Hematopoietic multipotent progenitor cell (in vitro differentiated cells): ENCODE measurements around the gene SMTN. TPM values are rescaled to one million over a fixed set of nuclear protein-coding genes. Genes with fewer than 3 reads are reported as not detected.
"Not testable (repeated sequence)": the region's sequence is repeated elsewhere in the genome, so short reads cannot be mapped to it uniquely, and the experiment has no call there.

Experiments
- DNase-seq, 3 donors: peaks; one replicate each; pipeline ENCODE4 v3.0.0-alpha.2; 2011 to 2015; ENCODE audit warnings: low read depth in 2 of 3, low spot score in 2 of 3
- total RNA-seq: library from RNA; depleted of rRNA; stranded (reverse); fragments of >200 nt; gene quantifications from one replicate; pipeline ENCODE4 v1.2.3, GENCODE V29; 2012

The SMTN gene
- 6.2 TPM for total RNA-seq

DNA sequence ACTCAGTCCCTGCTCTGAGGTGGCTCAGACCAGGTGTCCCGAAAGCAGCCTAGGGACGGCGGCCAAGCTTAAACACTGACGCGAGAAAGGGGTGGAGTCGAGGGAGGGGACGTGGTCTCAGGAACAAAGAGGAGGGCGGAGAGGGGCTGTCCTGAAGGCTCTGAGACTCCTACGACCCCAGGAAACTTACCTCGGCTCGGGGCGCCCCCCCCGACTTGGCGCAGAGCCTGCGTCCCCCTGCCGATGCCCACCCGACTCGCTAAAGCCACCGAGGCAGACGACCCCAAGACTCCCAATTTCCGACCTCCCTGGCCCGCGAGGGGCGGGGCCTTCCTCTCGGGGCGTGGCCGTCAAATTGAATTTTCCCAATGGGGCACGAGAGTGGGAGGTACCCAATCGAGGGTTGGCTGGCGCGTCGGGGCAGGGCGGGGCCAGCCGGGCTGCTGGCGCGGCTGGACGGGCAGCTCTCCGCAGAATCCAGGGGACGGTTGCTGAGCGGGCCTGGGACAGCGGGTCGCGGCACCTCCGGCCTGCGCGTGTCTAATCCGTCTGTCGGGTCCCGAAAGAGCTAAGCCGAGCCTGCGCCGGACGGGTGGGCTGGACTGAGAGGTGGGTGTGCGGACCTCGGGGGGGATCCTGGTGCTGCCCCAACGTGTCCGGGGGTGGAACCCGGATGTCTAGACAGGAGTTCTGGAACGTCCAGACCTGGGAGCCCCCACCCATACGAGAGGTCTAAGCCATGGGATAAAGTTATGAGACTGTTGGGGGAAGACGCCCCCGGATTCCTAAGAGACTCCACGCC is at the start of gene SMTN:
TSS of gene SMTN (plus strand) at position 471 of the 802 bp plus-strand sequence. CDS start 1,941 bp downstream, outside the sequence.
- DNase-seq, result peak; percentile 74 to 93 (median 90)

DNA sequence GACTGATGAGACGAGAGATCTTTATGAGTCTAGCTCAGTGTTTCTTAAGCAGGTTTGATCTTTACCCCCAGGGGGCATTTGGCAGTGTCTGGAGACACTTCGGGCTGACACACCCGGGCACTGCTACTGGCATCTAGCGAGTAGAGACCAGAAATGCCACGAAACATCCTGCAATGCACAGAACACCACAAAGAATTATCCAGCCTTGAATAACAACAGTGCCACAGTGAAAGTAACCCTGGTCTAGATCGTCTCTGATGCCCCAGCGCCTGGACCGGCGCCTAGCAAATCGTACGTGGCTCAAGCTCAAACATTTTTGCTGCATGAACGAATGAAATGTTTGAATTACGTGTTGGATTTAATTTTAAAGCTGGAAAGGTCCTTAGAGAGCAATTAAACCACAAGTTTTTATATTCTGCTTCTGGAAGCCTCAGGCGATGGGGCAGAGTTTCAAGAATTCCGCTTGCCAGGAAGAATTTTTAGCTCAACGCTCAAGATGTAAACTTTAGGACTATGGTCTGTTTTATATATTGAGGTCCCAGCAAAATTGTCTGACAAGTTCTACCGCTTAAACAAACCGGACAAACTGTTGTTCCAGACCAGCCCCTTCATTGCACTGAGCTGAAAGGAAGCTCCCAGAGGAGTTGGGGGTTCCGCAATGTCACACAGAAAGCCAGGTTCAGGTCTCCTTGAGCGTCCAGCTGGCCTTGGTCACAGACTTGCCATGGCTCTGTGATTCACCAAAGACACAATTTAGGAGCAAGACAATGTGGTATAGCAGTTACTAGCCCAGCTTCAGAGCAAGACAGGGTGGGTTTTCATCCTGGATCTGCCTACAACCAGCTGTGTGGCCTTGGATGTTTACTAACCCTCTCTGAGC is 44.2 kb upstream of the SMTN start:
- peak in 1 of 3 donors; percentile 33 for DNase-seq

DNA sequence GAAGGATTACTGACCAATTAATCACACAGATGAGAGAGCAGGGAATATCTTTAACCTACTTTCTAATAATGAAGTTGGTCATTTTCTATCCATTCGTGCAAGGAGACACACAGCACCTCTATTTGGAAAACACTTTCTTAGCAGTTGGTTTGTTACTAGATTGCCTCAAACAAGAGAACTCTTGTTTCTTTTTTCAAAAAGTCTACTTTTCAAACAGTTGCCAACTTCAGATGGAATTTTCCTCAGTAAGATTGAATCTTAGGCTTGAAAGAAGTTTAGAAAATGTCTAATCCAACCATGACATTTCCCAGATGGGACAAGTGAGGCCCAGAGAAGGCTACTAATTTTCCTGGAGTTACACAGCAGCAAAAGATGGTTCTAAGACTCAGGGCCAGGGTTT is 42.4 kb upstream of the SMTN start:
- no peak for DNase-seq

DNA sequence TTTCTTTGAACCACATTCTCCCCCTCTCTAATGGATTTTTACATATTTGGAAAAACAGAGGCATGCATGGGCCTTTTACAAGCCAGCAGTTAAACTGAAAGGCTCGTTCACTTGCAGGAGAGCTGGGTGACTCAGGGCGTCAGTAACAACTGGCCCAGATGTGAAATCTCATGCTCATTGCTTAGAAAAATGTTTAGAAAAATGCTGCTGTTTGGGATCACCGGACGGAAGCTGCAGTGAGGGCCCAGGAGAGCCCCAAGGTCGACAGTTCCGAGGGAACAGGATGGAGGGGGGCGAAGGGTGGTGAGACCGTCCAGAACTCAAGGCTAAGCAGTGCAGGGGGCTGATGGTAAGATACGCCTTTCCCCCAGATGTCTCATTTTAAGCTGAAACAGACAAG is 41.7 kb upstream of the SMTN start:
- no peak for DNase-seq

DNA sequence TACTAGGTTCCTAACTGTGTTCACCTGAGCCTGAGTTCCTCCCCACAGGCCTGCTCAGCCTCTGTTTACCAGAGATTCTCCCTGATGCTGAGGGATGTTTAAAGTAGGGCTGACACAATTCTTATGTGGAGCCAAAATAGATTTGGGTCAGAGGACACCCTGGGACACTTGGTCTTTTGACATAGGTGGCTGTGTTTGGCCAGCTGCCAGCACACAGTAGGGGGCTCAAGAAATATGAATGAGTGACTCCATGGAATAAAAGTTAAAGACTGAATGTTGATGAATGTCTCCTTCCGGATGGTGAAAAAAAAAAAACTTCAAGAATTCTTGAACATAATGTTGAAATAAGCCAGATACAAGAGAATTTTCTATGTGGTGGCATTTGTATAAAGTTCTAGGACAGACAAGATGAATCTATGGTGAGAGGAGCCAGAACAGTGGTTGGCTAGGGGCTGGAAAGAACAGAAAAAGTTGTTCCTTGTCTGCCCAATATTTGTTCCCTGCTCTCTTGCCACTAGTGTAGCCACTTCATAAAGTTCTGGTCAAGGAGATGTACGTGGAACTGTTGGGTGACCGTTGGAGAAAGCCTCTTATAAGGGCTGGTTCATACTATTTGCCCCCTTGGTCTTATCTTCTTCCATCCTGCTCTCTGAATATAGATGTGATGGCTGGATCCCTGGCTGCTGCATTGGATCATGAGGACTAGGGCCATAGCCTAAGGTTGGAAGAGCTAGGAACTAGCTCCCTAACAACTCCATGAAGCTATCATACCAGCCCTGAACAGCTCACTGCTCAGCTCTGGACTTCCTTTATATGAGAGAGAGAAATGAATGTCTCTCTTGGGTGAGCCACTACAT is 40.3 kb upstream of the SMTN start:
- no peak for DNase-seq

DNA sequence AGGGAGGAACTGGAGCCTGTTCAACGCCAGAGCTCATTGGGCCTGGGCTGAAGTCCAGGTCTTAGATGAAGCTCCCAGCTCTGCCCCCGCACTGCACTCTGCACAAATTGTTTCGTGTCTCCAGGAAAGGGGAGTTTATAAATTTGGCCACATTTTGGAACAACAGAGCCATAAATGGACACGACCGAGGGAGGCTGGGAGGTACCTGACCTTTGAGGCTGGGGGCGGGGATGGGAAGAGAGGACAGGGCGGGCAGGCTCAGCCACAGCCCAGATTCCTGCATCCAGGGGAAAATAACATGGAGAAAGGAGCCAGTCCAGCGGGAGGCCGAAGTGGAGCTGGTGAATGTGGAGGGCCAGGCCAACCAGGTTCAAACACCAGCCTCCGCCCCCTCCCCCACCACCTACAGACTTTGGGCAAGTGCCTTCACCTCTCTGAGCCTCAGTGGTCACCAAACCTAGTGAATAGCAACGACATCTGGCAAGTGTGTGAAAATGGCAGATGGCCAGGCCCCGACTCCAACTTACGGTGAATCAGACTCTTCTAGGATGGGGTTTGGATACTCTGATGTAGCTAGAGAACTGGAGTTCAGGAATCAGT is 36.8 kb upstream of the SMTN start:
- DNase-seq, result no peak

DNA sequence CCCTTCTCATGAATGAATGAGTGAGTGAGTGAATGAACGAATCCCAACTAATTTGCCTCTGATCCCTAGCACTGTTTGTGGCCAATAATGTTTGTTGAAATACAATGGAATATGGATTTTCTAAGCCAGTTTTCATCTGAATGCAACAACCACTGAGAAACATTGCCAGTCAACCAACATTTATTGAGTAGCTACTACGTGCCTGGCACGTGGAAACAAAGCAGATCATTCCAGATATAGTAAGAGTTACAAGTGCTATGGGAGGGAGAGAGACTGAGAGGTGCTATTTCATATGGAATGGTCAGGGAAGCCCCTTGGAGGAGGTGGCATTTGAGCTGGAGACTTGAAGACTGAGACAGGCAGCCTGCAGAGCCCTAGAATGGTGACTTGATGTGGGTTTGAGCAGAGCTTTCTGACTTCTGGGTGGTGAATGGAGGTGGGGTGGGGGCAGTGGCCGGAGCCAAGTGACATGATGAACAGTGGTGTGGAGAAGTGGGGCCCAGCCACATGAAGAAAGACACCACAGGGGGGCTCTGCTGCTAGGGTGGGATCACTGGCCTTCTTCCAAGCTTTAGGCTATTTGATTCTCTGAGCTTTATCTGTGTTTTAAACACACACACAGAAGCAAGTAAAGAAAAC is 35.1 kb upstream of the SMTN start:
- no peak for DNase-seq

DNA sequence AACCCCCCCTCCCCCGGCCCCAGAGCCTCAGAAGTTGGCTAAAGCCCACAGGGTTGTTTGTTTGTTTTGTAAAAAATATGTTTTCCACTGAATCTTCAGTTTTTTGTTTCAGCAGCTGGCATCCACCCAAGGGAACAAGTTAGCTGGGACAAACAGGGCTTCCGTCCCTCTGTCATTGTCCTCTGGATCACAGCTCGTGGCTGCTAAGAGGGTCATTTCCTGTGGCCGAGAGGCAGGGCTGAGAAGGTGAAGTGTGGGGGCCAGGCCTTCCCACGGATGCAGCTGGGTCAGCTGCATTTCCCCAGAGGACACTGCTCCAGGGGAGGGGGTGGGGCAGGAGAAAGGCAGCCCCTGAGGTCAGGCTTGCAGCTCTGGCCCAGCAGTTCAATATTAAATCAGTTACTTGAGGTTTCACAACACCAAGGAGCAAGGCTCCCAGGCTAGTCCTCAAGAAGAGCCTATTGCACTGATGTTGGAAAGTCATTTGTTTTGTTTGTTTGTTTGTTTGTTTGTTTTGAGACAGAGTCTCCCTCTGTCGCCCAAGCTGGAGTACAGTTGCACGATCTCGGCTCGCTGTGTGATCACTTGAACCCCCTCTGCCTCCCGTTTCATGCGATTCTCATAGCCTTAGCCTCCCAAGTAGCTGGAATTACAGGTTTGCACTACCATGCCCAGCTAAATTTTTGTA is 34.4 kb upstream of the SMTN start:
- DNase-seq, result peak in 1 of 3 donors; percentile 86

DNA sequence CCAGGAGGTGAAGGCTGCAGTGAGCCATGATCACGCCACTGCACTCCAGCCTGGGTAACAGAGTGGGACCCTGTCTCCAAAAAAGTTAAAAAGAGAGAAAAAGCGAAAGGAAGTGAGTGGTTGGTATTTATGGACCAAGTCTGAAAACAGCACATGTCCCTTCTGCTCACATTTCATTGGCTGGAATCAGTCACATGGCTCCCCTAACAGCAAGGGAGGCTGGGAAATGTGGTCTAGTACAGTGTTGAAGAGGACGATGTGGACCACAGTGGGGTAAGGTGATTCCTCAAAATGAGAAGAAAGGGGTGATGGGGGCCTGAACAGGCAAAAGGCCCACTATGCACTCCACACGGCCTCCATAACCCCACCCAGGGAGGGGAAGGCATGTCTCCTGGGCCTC is 32.5 kb upstream of the SMTN start:
- no peak for DNase-seq

DNA sequence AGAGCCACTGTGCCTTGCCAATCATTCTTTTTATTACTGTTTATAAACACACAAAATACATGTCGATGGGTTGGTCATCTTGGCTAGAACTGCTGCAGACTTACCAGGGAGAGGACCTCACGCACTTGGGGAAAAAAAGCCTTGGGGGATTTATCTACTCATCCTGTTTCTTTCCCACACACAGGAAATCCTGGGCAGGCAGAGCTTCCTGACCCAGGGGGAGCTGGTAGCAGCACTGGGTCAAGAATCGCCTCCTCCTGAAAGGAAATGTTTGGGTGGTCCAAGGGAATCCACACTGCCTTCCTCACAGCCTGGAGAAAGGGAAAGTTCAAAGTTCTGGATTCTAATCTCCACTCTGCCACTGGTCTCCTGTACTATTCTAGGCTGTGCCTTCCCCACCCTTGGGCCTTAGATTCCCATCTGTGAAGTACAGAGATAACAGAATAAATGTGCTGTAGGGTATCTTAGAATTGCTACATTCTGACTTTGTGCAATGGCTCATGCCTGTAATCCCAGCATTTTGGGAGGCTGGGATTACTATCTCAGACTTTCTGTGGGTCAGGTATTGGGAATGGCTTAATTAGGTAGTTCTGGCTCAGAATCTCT is 31.2 kb upstream of the SMTN start:
- no peak for DNase-seq

DNA sequence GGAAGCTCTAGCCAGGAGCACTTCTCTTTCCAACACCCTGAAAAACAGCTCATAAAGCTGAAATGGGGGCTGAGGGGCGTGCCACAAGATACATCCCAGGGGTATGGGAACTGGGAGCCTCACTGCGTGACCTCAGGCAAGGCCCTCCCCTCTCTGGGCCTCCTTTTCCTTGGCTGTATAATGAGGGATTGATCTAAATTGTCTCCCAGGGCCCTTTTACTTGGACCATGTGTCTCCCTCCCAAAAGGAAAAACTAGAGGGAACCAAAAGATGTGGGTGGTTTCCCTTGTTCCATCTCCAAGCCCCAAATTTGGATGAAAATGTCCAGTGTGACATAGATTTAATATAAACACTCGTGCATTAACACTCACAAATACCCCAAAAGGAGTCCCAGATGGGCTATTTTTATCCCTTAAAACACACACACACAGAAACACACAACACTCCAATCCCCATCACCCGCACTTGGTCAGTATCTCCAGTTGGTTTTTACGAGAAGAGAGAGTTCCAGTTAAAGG is 25.9 kb upstream of the SMTN start:
- DNase-seq, result no peak

DNA sequence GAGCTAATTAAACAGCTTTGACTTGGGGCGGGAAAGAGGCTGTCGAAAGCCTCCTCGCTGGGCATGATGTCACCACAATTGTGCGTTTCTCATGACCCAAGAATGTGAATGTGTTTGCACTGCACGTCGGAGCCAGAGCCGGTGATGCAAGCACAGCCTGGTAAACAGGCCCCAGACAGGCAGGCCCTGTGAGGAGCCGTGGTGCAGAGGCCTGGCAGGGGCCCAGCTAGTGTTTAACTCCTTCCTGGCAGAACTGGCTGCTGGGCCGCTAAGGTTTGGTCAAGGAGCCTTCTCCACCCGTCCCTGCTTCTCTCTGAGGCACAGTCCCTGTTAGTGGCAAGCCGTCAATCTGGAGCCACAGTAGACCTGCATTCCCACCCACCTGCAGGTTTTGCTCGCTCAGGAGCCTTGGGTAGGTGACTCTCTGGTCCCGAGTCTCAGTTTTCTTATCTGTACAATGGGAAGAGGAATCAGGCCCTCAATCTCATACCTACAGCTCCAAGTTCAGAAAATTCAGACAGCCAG is 25.4 kb upstream of the SMTN start:
- no peak for DNase-seq

DNA sequence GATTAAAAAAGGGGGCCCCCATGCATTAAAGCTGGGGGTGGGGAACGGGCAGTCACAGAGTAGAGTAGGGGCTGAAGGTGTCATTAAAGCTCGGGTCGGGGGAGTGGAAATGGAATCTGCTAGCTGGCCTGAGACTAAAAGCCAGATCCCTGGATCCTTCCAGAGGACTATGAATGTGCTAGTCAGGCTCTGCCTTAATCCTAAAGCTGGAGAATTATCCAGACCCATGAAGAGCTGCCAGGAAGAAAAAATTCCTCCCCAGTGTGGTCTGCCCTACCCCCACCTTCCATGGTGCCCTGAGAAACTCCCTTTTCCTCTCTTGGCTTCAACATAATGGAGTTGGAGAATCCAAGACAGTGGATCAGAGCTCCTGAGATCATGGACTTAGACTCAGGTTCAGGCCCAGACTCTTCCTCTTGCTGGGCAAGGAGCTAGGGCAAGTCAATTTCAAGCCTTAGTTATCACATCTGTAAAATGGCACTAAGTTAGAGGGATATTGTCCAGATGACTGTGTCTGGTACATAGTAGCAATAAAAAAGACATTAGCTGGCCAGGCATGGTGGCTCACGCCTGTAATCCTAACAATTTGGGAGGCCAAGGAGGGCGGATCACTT is 24.0 kb upstream of the SMTN start:
- no peak for DNase-seq

DNA sequence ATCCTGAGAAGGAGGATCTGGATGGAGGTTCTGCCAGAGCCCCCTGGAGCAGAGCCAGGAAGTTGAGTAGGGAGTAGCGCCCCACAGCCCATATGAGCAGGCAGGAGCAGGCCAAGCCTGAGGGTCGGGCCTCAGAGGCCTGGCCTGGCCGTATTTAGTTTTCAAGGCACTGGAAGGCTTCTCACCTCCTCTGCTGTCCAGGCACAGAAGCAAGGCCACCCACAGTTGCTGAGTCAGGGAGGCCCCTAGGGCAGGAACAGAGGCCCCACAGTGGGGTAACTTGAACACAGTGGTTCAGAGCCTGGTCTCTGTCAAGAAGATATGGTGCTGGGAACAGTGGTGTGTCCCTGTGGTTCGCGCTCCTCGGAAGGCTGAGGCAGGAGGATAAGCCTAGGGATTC is 21.5 kb upstream of the SMTN start:
- DNase-seq, result not testable (repeated sequence)

DNA sequence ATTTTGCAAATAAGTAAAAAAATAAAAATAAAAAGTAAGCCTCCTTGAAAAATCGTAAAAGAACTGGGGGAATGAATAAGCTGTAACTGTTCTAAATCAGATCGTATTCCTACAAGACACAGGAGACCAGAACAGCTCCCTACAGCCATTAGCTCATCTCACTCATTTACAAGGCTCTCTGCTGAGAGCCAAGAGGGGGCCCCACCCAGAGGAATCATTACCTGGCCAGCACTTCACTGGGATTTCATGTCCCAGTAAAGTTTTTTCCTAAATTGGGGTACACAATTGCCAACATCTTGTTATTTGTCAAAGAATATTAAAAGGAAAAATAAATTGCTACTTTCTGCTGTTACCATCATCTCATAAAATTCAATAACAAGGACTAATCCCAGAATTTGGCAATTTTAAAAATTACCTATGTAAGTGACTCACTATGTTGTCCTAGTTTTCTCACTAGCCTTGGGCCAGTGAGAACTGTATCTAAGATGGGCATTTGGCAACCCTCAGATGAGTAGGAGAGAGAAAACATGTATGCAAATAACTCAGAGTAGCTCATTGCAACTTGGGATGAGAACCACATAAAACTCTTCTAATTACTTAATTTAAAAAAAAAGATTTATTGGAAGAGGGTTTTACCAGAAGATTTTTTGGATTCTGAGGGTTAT is 18.4 kb upstream of the SMTN start:
- no peak for DNase-seq

DNA sequence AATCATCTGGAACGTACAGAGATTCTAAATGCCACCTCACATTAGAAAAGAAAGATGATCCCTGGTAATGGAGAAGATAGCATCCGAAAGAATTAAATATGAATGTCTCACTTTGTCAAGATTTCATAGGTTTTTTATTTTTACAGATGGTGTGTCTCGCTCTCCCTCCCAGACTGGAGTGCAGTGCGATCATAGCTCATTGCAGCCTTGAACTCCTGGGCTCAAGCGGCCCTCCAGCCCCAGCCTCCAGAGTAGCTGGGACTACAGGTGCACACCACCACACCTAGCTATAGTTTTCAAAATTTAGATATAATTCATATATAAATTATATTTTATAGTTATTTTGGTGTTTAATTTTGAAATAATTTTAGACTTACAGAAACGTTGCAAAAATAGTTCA is 16.7 kb upstream of the SMTN start:
- DNase-seq, result no peak

DNA sequence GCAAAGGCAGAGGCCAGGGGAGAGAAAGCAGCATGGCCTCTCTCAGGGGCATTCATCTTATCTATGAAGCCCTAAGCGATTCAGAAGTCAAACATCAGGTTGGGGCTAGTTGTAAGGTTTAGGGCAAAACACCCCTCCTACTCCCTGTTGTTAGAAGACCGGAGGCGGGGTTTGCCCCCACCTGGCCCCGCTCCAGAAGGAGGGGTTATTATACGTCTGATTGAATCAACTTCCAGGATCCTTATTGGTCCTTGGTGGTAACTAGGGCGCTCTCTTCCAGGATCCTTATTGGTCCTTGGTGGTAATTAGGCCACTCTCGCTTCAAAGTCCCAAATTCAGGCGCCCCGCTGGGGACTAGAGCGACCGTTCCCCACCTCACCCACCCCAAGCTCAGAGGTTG is 12.1 kb upstream of the SMTN start:
- no peak for DNase-seq
